ENCODE data around the gene PLXNA3. TPM values are rescaled to one million over a fixed set of nuclear protein-coding genes. Genes with fewer than 3 reads are reported as not detected.
A peak's percentile ranks its signal among the peaks of the same experiment; 100 is the strongest.

The PLXNA3 gene
- total RNA-seq, 2 experiments from 2014 or later = 33.7 to 35.2 TPM

DNA sequence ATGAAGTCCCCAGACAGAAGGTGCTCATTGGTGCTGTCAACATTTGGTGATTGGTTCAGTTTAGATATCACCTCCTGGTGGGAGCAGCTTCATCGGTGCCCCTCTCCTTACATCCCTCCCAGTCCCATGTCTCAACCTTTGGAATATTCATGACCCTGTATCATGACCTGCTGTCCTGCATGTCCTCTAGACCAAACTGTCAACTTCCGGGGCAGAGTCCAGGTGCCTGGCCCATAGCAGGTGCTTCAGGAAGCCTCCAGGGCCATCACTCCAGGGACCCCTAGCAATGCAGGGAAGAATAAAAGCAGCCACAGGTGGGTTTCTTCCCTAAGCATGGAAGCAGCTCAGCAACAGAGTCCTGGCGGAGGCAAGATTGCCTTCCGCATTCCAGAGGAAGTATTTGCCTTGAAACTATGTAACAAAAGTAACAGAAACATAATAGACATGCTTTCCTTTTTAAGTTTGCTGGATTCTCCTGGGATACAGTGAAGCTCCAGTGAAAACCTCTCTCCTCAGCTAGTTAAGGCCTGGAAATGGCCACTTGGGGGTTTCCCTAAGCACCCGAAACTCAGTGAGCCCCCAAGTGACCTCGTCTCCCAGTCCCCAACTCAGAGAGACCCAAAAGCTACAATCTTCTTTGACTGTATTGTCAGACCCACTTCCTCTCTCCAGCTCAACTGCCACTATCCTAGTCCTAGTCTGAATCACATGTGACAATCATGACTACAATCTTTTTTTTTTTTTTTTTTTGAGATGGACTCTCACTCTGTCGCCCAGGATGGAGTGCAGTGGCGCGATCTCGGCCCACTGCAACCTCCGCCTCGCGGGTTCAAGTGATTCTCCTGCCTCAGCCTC lies 30.9 kb upstream of the PLXNA3 start:
- Mint-ChIP-seq H3K9me3 (no peaks in the 10 kb centered on the region), H3K4me1 (ENCODE audit: low read depth) (peaks cover 17% of the 10 kb centered on the region), H3K4me3 (peak overlapping the region; percentile 77), H3K27me3 (no peaks in the 10 kb centered on the region), H3K27ac (peak overlapping the region; percentile 54), H3K36me3 (peaks cover 2% of the 10 kb centered on the region)
- DNase-seq = no peak
- CTCF ChIA-PET = interaction anchor here (0.7 to 1.9 kb wide), 3 partner anchors 13 to 54 kb away, joined by 3 to 7 read pairs (median 3); no protein-coding TSS in a partner anchor
- intact Hi-C loops (cut with micrococcal nuclease) = no loop called here
- POLR2A ChIA-PET = interaction anchor here (1.0 to 2.1 kb wide), 2 partner anchors 8 to 15 kb away, joined by 3 to 4 read pairs; no protein-coding TSS in a partner anchor

GRCh38 chrX:154428176-154429171 lies 29.6 kb upstream of the PLXNA3 start, which contains the start of gene ATP6AP1:
ATP6AP1 (plus strand) TSS chrX:154428677; CDS start chrX:154428693, 16 bp downstream.
- ChIA-PET CTCF (interaction anchor here (0.9 to 1.9 kb wide), 4 partner anchors 17 to 99 kb away, joined by 3 to 7 read pairs (median 4); partner anchors contain the start of gene RPL10), POLR2A (interaction anchor here (0.7 to 2.1 kb wide), 5 partner anchors 7 to 27 kb away, joined by 3 to 6 read pairs (median 4); partner anchors contain the start of genes FAM50A and TAFAZZIN)
- intact Hi-C loops (cut with micrococcal nuclease) = no loop called here
- Mint-ChIP-seq H3K36me3 (peaks cover 2% of the 10 kb centered on the region), H3K4me3 (peak within 1 kb of the TSS; percentile 77), H3K27me3 (no peaks in the 10 kb centered on the region), H3K27ac (peak within 1 kb of the TSS; percentile 69), H3K9me3 (no peaks in the 10 kb centered on the region), H3K4me1 (ENCODE audit: low read depth) (peaks cover 17% of the 10 kb centered on the region)
- peak; percentile 94 for DNase-seq

- peaks cover 2% of the 10 kb centered on the region for H3K36me3 Mint-ChIP-seq
- no peaks in the 10 kb centered on the region for H3K27me3 Mint-ChIP-seq
- POLR2A ChIA-PET = interaction anchor here (1.0 to 1.5 kb wide), 4 partner anchors 9 to 30 kb away, joined by 3 to 6 read pairs (median 4); partner anchors contain the start of gene FAM50A
- DNase-seq = peak; percentile 26
- H3K27ac Mint-ChIP-seq = peak overlapping the region; percentile 69
- intact Hi-C loops (cut with micrococcal nuclease) = no loop called here
- H3K9me3 Mint-ChIP-seq = no peaks in the 10 kb centered on the region
- H3K4me3 Mint-ChIP-seq = peak overlapping the region; percentile 77
- peaks cover 17% of the 10 kb centered on the region for H3K4me1 Mint-ChIP-seq (ENCODE audit: low read depth)
- CTCF ChIA-PET = interaction anchor here (0.9 to 1.6 kb wide), 3 partner anchors 18 to 97 kb away, joined by 3 to 5 read pairs (median 4); partner anchors contain the start of gene RPL10
Observed at GRCh38 chrX:154429711-154430110, 28.4 kb upstream of the PLXNA3 start.

GRCh38 chrX:154430479-154430878 lies 27.6 kb upstream of the PLXNA3 start:
- DNase-seq = no peak
- intact Hi-C loops (cut with micrococcal nuclease) = no loop called here
- CTCF ChIA-PET = no interaction called here
- Mint-ChIP-seq H3K4me3 (no peak overlapping the region), H3K9me3 (no peaks in the 10 kb centered on the region), H3K36me3 (peaks cover 2% of the 10 kb centered on the region), H3K4me1 (ENCODE audit: low read depth) (peaks cover 17% of the 10 kb centered on the region), H3K27me3 (no peaks in the 10 kb centered on the region), H3K27ac (peak overlapping the region; percentile 57)
- POLR2A ChIA-PET = interaction anchor here (1.2 to 1.5 kb wide), 2 partner anchors 9 to 31 kb away, joined by 3 to 6 read pairs; no protein-coding TSS in a partner anchor

GRCh38 chrX:154430916-154431315 lies 27.2 kb upstream of the PLXNA3 start:
- DNase-seq = no peak
- Mint-ChIP-seq H3K27me3 (no peaks in the 10 kb centered on the region), H3K4me1 (ENCODE audit: low read depth) (peaks cover 17% of the 10 kb centered on the region), H3K27ac (peak overlapping the region; percentile 57), H3K9me3 (no peaks in the 10 kb centered on the region), H3K4me3 (no peak overlapping the region), H3K36me3 (peaks cover 4% of the 10 kb centered on the region)
- intact Hi-C loops (cut with micrococcal nuclease) = no loop called here
- ChIA-PET CTCF (no interaction called here), POLR2A (no interaction called here)

GRCh38 chrX:154431341-154431740 lies 26.7 kb upstream of the PLXNA3 start:
- no peak overlapping the region for H3K4me3 Mint-ChIP-seq
- H3K36me3 Mint-ChIP-seq = peaks cover 6% of the 10 kb centered on the region
- POLR2A ChIA-PET = no interaction called here
- CTCF ChIA-PET = no interaction called here
- intact Hi-C loops (cut with micrococcal nuclease) = no loop called here
- H3K9me3 Mint-ChIP-seq = no peaks in the 10 kb centered on the region
- DNase-seq = no peak
- H3K27ac Mint-ChIP-seq = no peak overlapping the region
- H3K4me1 Mint-ChIP-seq (ENCODE audit: low read depth) = peaks cover 22% of the 10 kb centered on the region
- H3K27me3 Mint-ChIP-seq = no peaks in the 10 kb centered on the region

DNA sequence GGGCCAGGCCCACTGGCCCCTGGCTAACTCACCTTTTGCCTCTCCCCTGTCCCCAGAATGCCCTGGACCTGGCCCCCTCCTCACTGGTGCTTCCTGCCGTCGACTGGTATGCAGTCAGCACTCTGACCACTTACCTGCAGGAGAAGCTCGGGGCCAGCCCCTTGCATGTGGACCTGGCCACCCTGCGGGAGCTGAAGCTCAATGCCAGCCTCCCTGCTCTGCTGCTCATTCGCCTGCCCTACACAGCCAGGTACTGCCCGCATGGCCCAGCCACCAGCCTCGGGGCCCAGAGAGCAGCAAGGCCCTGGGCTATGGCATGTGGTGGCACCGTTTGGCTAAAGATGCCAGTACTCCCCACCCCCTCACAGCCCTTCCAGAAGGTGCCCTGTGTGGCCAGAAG lies 25.9 kb upstream of the PLXNA3 start:
- H3K36me3 Mint-ChIP-seq = peaks cover 6% of the 10 kb centered on the region
- H3K4me3 Mint-ChIP-seq = no peak overlapping the region
- ChIA-PET CTCF (no interaction called here), POLR2A (interaction anchor here (1.4 kb wide), 1 partner anchor 83 kb away, joined by 3 read pairs; no protein-coding TSS in a partner anchor)
- peaks cover 23% of the 10 kb centered on the region for H3K4me1 Mint-ChIP-seq (ENCODE audit: low read depth)
- intact Hi-C loops (cut with micrococcal nuclease) = no loop called here
- no peaks in the 10 kb centered on the region for H3K9me3 Mint-ChIP-seq
- no peak overlapping the region for H3K27ac Mint-ChIP-seq
- no peak for DNase-seq
- H3K27me3 Mint-ChIP-seq = no peaks in the 10 kb centered on the region

DNA sequence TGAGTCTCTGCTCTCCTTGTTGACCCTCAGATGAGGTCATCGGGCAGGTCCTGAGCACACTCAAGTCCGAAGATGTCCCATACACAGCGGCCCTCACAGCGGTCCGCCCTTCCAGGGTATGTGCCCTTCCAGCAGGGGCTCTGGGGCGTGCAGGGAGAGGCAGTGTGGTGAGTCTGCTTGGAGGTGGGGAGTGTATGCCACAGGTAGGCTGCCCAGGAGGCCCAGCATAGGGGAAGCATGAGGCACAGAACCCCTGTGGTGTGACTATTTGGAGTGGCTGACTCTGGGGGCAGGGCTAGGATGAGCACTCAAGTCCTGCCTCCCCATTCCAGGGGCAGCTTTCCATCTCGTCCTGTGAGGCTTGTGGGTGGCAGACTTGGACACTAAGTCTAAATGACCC lies 24.5 kb upstream of the PLXNA3 start:
- Mint-ChIP-seq H3K9me3 (no peaks in the 10 kb centered on the region), H3K36me3 (peaks cover 11% of the 10 kb centered on the region), H3K27ac (no peak overlapping the region), H3K27me3 (no peaks in the 10 kb centered on the region), H3K4me3 (no peak overlapping the region), H3K4me1 (ENCODE audit: low read depth) (peaks cover 26% of the 10 kb centered on the region)
- POLR2A ChIA-PET = no interaction called here
- intact Hi-C loops (cut with micrococcal nuclease) = no loop called here
- CTCF ChIA-PET = no interaction called here
- DNase-seq = no peak

DNA sequence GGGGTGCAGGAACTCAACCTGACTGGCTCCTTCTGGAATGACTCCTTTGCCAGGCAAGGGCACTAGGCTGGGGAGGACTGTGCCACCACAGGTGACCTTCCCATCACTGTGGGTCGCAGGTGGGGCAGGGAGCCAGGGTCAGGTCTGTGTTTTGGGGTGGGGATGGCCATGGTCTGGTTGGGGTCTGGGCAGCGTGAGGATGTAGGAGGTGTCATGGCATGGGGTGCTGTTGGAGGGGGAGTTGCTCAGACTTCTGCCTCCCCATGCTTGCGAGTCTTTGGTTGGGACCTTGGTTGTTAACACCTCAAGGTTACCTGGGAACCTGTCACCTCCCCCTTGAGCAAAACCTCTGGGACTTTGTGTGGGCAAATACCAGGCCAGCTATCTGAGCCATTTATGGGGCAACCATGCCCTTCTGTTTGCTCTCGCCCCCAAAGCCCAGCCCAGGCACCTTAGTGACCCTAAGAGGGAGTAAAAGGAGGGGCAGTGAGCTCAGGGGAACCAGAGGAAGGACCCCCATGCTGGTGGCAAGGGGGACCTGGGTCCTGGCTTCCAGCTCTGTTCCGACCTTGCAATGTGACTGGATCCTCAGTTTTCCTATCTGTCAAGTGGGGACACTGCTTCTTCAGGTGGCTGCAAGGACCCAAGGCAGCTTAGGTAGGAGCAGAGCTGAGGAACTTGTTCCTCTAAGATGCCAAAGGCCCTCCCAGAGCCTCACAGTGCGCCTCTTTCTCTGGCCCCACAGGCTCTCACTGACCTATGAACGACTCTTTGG lies 23.5 kb upstream of the PLXNA3 start:
- H3K4me3 Mint-ChIP-seq = no peak overlapping the region
- CTCF ChIA-PET = no interaction called here
- no peaks in the 10 kb centered on the region for H3K27me3 Mint-ChIP-seq
- no peaks in the 10 kb centered on the region for H3K9me3 Mint-ChIP-seq
- DNase-seq = no peak
- H3K36me3 Mint-ChIP-seq = peaks cover 14% of the 10 kb centered on the region
- H3K27ac Mint-ChIP-seq = no peak overlapping the region
- POLR2A ChIA-PET = no interaction called here
- intact Hi-C loops (cut with micrococcal nuclease) = loop anchor here (5.0 kb wide), 3 partner anchors 37 to 642 kb away; partner anchors contain the start of genes EMD, IDH3G, RPL10 and SSR4
- peaks cover 24% of the 10 kb centered on the region for H3K4me1 Mint-ChIP-seq (ENCODE audit: low read depth)

DNA sequence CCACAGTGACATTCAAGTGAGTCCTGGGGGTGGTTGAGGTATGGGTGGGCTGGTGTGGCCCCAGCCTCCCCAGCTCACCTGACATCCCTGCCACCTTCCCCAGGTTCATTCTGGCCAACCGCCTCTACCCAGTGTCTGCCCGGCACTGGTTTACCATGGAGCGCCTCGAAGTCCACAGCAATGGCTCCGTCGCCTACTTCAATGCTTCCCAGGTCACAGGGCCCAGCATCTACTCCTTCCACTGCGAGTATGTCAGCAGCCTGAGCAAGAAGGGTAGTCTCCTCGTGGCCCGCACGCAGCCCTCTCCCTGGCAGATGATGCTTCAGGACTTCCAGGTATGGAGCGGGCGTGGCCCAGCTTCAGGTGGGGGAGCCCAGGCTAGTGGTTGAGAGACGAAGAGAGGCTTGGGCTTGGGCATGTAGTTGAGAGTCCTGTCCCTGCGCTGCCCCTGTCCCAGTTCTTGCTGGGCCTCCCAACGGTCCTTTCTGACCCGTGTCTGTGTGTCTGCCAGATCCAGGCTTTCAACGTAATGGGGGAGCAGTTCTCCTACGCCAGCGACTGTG lies 22.8 kb upstream of the PLXNA3 start:
- no peak for DNase-seq
- Mint-ChIP-seq H3K4me3 (no peak overlapping the region), H3K27me3 (no peaks in the 10 kb centered on the region), H3K4me1 (ENCODE audit: low read depth) (peaks cover 25% of the 10 kb centered on the region), H3K27ac (no peak overlapping the region), H3K36me3 (peaks cover 15% of the 10 kb centered on the region), H3K9me3 (no peaks in the 10 kb centered on the region)
- intact Hi-C loops (cut with micrococcal nuclease) = loop anchor here (5.0 kb wide), 3 partner anchors 38 to 643 kb away; partner anchors contain the start of genes EMD, IDH3G, RPL10 and SSR4
- ChIA-PET POLR2A (no interaction called here), CTCF (no interaction called here)

Measured in activated CD4-positive, alpha-beta memory T cell treated with anti-CD3 and anti-CD28 coated beads for 36 hours (primary cell).